PC-3 (cell line): ENCODE measurements around the gene ABCA3. TPM values are rescaled to one million over a fixed set of nuclear protein-coding genes. Genes with fewer than 3 reads are reported as not detected.

ENCODE experiments used
- ATAC-seq: fragments of 200-7000 bp; cut with Tn5 transposase; 2 replicates; pipeline ENCODE4 v1.9.1; 2020; ENCODE audit warnings: mild to moderate bottlenecking, moderate library complexity
- BruUV-seq: library from RNA; stranded (reverse); fragments of 400-500 nt; replicated peaks from 2 replicates; lab custom pipeline; 2021; lab: Mats Ljungman, UMichigan
- CTCF ChIA-PET: fragments of 300-600 bp; sonication (Branson Sonifier 250); formaldehyde crosslinking; loops from one replicate; lab custom pipeline; 2022; ENCODE audit warnings: antibody characterized with exemption; lab: Charles Lee
- POLR2A ChIA-PET: fragments of 300-600 bp; sonication (Branson Sonifier 250); formaldehyde crosslinking; loops from one replicate; lab custom pipeline; 2022; ENCODE audit warnings: antibody characterized with exemption; ENCODE audit not compliant: unreplicated experiment; lab: Charles Lee
- DNase-seq: peaks from one replicate; pipeline ENCODE4 v3.0.0-alpha.2; 2015
- H2AFZ ChIP-seq: fragments of 300-600 bp; sonication (generic); 2 replicates; pipeline ENCODE4 v1.6.0; 2016; ENCODE audit warnings: antibody characterized with exemption, low read length
- H3F3A ChIP-seq: fragments of 300-600 bp; sonication (generic); one replicate; pipeline ENCODE4 v1.6.0; 2017; ENCODE audit warnings: antibody characterized with exemption, low read length, control low read depth, mild to moderate bottlenecking; ENCODE audit not compliant: unreplicated experiment
- H3K27ac ChIP-seq: fragments of 300-600 bp; sonication (generic); 2 replicates; pipeline ENCODE4 v1.5.1; 2016; ENCODE audit warnings: mild to moderate bottlenecking, low read length
- H3K27me3 ChIP-seq: fragments of 300-600 bp; sonication (generic); 2 replicates; pipeline ENCODE4 v1.6.1; 2016; ENCODE audit warnings: low read length, mixed read lengths
- H3K36me3 ChIP-seq: fragments of 300-600 bp; sonication (generic); 2 replicates; pipeline ENCODE4 v1.6.1; 2016; ENCODE audit warnings: low read depth, mixed run types, low read length, mixed read lengths
- H3K4me1 ChIP-seq: fragments of 300-600 bp; sonication (generic); 2 replicates; pipeline ENCODE4 v1.5.1; 2016; ENCODE audit warnings: low read length; ENCODE audit not compliant: insufficient read depth
- H3K4me2 ChIP-seq: fragments of 300-600 bp; sonication (generic); 2 replicates; pipeline ENCODE4 v1.6.0; 2016; ENCODE audit warnings: low read length
- H3K4me3 ChIP-seq: fragments of 300-600 bp; sonication (generic); 2 replicates; pipeline ENCODE4 v1.5.1; 2016; ENCODE audit warnings: mild to moderate bottlenecking, low read length, mixed read lengths
- H3K79me2 ChIP-seq: fragments of 300-600 bp; sonication (generic); 2 replicates; pipeline ENCODE4 v1.6.1; 2017; ENCODE audit warnings: low read length, mixed read lengths
- H3K9ac ChIP-seq: fragments of 300-600 bp; sonication (generic); 2 replicates; pipeline ENCODE4 v1.6.0; 2016; ENCODE audit warnings: mild to moderate bottlenecking, low read length
- H3K9me2 ChIP-seq: fragments of 300-600 bp; sonication (generic); replicated peaks from 2 replicates; pipeline ENCODE4 v1.6.1; 2016; ENCODE audit warnings: mixed run types, low read length, mixed read lengths
- H3K9me3 ChIP-seq: fragments of 300-600 bp; sonication (generic); 2 replicates; pipeline ENCODE4 v1.6.1; 2016; ENCODE audit warnings: low read length, mixed read lengths
- H4K20me1 ChIP-seq: fragments of 300-600 bp; sonication (generic); 2 replicates; pipeline ENCODE4 v1.6.1; 2016; ENCODE audit warnings: low read length, mixed read lengths
- CTCF ChIP-seq: fragments of 300-600 bp; sonication (generic); conservative IDR thresholded peaks from 2 replicates; pipeline ENCODE4 v1.5.1; 2017; ENCODE audit warnings: antibody characterized with exemption, low read depth, mild to moderate bottlenecking, low read length
- EZH2 ChIP-seq: fragments of 300-600 bp; sonication (generic); IDR thresholded peaks from one replicate; pipeline ENCODE4 v1.6.1; 2017; ENCODE audit warnings: antibody characterized with exemption, mild to moderate bottlenecking, low read length; ENCODE audit not compliant: unreplicated experiment
- EZH2phosphoT487 ChIP-seq: fragments of 300-600 bp; sonication (generic); IDR thresholded peaks from 2 replicates; pipeline ENCODE4 v1.6.1; 2018; ENCODE audit warnings: mild to moderate bottlenecking, antibody characterized with exemption, low read length, borderline replicate concordance
- intact Hi-C: fragments of 100-400 bp; cut with micrococcal nuclease; formaldehyde crosslinking; loops from 2 replicates; pipeline ENCODE4 v1.9.0; 2023
- total RNA-seq: library from RNA; depleted of rRNA; stranded (reverse); fragments of >200 nt; gene quantifications from 2 replicates; pipeline ENCODE4 v1.2.3, GENCODE V29; 2014

The ABCA3 gene
- total RNA-seq, 1 experiment from 2014 or later, result 11.0 TPM

DNA sequence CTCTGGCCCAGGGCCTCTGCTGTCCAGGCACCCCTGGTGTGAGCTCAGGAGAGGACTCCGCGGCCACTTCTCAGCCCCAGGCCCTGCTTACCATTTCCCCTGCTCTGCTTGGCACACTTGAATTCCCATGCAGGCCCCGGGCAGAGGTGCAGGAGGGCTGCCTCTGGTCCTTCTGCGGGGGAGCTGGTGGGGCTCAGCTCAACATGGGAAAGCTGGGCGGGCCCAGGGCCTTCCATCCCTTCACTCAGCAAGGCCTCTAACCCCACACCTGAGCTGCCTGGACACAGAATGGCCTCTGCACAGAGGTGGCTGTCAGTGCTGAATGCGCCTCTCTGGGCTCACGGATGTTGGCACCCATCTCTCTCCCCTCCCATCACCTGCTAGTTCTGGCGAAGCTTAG, 60.1 kb downstream of the ABCA3 start:
- Histone ChIP-seq H3K4me2 (no peak overlapping the region), H3K27me3 (no peaks in the 10 kb centered on the region), H4K20me1 (no peaks in the 10 kb centered on the region), H3K79me2 (no peaks in the 10 kb centered on the region), H3K4me1 (no peaks in the 10 kb centered on the region), H3K9me2 (no peaks in the 10 kb centered on the region), H3K9ac (no peak overlapping the region), H3K4me3 (no peak overlapping the region), H3K9me3 (no peaks in the 10 kb centered on the region), H3K27ac (no peak overlapping the region), H2AFZ (no peak overlapping the region), H3F3A (no peaks in the 10 kb centered on the region), H3K36me3 (no peaks in the 10 kb centered on the region)
- no peak for TF ChIP-seq EZH2
- no peak for TF ChIP-seq CTCF
- TF ChIP-seq EZH2phosphoT487, result no peak
- ChIA-PET CTCF (no interaction called here), POLR2A (no interaction called here)
- ATAC-seq (no peak), DNase-seq (no peak)
- no TSS peak for BruUV-seq
- intact Hi-C loops, result no loop called here

- no peak overlapping the region for H3K4me3 ChIP-seq
- H3K4me2 ChIP-seq, result no peak overlapping the region
- ChIA-PET CTCF (no interaction called here), POLR2A (no interaction called here)
- no peak overlapping the region for H3K9ac ChIP-seq
- H3K9me3 ChIP-seq, result no peaks in the 10 kb centered on the region
- H3K36me3 ChIP-seq, result no peaks in the 10 kb centered on the region
- no peaks in the 10 kb centered on the region for H3K79me2 ChIP-seq
- DNase-seq, result no peak
- intact Hi-C loops, result no loop called here
- H2AFZ ChIP-seq, result no peak overlapping the region
- no peaks in the 10 kb centered on the region for H4K20me1 ChIP-seq
- H3K9me2 ChIP-seq, result no peaks in the 10 kb centered on the region
- no peak for TF ChIP-seq EZH2phosphoT487
- TF ChIP-seq EZH2, result no peak
- TF ChIP-seq CTCF, result no peak
- no peaks in the 10 kb centered on the region for H3F3A ChIP-seq
- no peaks in the 10 kb centered on the region for H3K27me3 ChIP-seq
- H3K4me1 ChIP-seq, result no peaks in the 10 kb centered on the region
- no peak for ATAC-seq
- H3K27ac ChIP-seq, result no peak overlapping the region
- no TSS peak for BruUV-seq
Measured at GRCh38 chr16:2278956-2279800, 61.4 kb downstream of the ABCA3 start.

DNA sequence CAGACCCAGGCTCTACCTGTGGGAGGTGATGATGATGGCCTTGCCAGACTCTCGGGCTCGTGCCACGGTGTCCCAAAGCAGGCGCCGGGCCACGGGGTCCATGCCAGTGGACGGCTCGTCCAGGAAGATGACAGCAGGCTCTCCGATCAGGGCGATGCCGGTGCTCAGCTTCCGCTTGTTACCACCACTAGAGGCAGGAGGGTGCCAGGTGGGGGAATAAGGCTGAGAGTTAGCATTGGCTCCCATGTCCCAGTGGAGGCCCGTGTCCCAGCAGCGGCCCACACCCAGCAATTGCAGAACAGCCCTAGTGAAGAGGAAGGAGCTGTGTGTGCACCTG, 62.3 kb downstream of the ABCA3 start:
- ATAC-seq, result no peak
- H3K9me2 ChIP-seq, result no peaks in the 10 kb centered on the region
- no peak for DNase-seq
- ChIA-PET CTCF (no interaction called here), POLR2A (no interaction called here)
- BruUV-seq, result no TSS peak
- H3K4me2 ChIP-seq, result no peak overlapping the region
- no peak overlapping the region for H3K4me3 ChIP-seq
- H2AFZ ChIP-seq, result no peak overlapping the region
- no peaks in the 10 kb centered on the region for H3K79me2 ChIP-seq
- intact Hi-C loops, result no loop called here
- no peaks in the 10 kb centered on the region for H4K20me1 ChIP-seq
- no peak overlapping the region for H3K27ac ChIP-seq
- H3K4me1 ChIP-seq, result no peaks in the 10 kb centered on the region
- no peaks in the 10 kb centered on the region for H3K9me3 ChIP-seq
- TF ChIP-seq EZH2, result no peak
- 0 out of 2 replicates have a peak, but pooled peaks have one; percentile 12 for TF ChIP-seq CTCF
- H3K36me3 ChIP-seq, result no peaks in the 10 kb centered on the region
- no peak overlapping the region for H3K9ac ChIP-seq
- no peaks in the 10 kb centered on the region for H3F3A ChIP-seq
- no peaks in the 10 kb centered on the region for H3K27me3 ChIP-seq
